ENCODE results near the gene COMMD7. TPM values are rescaled to one million over a fixed set of nuclear protein-coding genes. Genes with fewer than 3 reads are reported as not detected.
"Not testable (repeated sequence)": the region's sequence is repeated elsewhere in the genome, so short reads cannot be mapped to it uniquely, and the experiment has no call there.

The COMMD7 gene
- total RNA-seq, 1 experiment from 2014 or later, result 42.3 TPM

DNA sequence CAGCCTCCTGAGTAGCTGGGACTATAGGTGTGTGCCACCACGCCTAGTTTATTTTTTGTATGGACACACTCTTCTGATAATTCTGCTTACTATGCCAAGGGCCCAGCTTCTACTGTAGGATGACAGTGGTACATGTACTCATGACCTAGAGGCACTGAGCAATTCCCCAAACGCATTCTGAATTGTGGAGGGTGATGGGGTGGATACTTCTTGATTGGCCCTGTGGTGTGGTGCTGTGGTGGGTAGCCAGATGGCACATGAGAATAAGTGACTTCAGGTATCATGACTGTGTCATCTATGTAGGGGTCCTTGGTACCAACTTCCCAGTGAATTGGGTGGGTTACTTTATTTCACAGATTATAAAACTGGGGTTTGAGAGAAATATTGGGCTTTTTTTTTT, 30.0 kb upstream of the COMMD7 start:
- ChIA-PET POLR2A (ENCODE audit: unreplicated experiment) (no interaction called here), CTCF (interaction anchor here (0.6 to 0.7 kb wide), 4 partner anchors 30 to 152 kb away, joined by 5 to 16 read pairs (median 8); no protein-coding TSS in a partner anchor)
- Histone ChIP-seq H3K36me3 (ENCODE audit: low read depth) (no peaks in the 10 kb centered on the region), H4K20me1 (ENCODE audit: insufficient read depth) (no peaks in the 10 kb centered on the region), H3K79me2 (ENCODE audit: low read depth) (no peaks in the 10 kb centered on the region), H3K4me1 (replicated peaks; ENCODE audit: insufficient read depth) (no peaks in the 10 kb centered on the region), H2AFZ (no peak overlapping the region), H3K4me2 (no peak overlapping the region), H3F3A (ENCODE audit: insufficient read depth, low read depth) (peaks cover 6% of the 10 kb centered on the region; the same call in 1 of the 2 replicates), H3K4me3 (no peak overlapping the region), H3K27me3 (ENCODE audit: insufficient read depth, low read depth) (no peaks in the 10 kb centered on the region), H3K27ac (no peak overlapping the region), H3K9me2 (ENCODE audit: insufficient read depth) (no peaks in the 10 kb centered on the region), H3K9me3 (ENCODE audit: insufficient read depth, low read depth) (no peaks in the 10 kb centered on the region)
- BruUV-seq (replicated peaks), result no TSS peak
- DNase-seq, result no peak
- TF ChIP-seq, protein P1, sequence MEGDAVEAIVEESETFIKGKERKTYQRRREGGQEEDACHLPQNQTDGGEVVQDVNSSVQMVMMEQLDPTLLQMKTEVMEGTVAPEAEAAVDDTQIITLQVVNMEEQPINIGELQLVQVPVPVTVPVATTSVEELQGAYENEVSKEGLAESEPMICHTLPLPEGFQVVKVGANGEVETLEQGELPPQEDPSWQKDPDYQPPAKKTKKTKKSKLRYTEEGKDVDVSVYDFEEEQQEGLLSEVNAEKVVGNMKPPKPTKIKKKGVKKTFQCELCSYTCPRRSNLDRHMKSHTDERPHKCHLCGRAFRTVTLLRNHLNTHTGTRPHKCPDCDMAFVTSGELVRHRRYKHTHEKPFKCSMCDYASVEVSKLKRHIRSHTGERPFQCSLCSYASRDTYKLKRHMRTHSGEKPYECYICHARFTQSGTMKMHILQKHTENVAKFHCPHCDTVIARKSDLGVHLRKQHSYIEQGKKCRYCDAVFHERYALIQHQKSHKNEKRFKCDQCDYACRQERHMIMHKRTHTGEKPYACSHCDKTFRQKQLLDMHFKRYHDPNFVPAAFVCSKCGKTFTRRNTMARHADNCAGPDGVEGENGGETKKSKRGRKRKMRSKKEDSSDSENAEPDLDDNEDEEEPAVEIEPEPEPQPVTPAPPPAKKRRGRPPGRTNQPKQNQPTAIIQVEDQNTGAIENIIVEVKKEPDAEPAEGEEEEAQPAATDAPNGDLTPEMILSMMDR (conservative IDR thresholded peaks at IDR 0.05), result no peak
- TF ChIP-seq EZH2 (IDR thresholded peaks at IDR 0.05; ENCODE audit: low read depth), result no peak
- intact Hi-C loops (cut with micrococcal nuclease; ENCODE audit: unreplicated experiment), result no loop called here

DNA sequence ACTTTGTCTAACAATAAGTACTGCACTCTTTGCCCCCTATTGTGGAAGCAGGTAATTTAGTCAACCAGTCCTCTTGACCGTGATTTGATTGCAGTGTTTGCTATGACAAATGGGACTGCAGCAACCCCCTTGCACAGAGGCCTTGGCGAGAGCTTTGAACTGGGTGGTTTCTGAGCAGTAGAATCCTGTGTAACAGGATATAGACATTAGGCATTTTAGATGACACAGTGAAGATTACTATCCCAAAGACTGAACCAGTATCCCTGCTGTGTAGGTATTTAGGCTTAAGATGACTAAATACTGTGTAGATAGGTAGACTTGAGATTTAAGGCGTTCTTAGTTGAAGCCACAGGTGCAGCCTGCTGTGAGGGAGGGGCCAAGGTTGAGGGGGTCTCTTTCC, 28.8 kb upstream of the COMMD7 start:
- Histone ChIP-seq H3K36me3 (ENCODE audit: low read depth) (no peaks in the 10 kb centered on the region), H3K9me2 (ENCODE audit: insufficient read depth) (no peaks in the 10 kb centered on the region), H3K4me2 (no peak overlapping the region), H3K27ac (no peak overlapping the region), H3K4me1 (replicated peaks; ENCODE audit: insufficient read depth) (no peaks in the 10 kb centered on the region), H3F3A (ENCODE audit: insufficient read depth, low read depth) (peaks cover 6% of the 10 kb centered on the region; the same call in 1 of the 2 replicates), H3K9me3 (ENCODE audit: insufficient read depth, low read depth) (no peaks in the 10 kb centered on the region), H3K27me3 (ENCODE audit: insufficient read depth, low read depth) (no peaks in the 10 kb centered on the region), H2AFZ (no peak overlapping the region), H4K20me1 (ENCODE audit: insufficient read depth) (no peaks in the 10 kb centered on the region), H3K4me3 (no peak overlapping the region), H3K79me2 (ENCODE audit: low read depth) (no peaks in the 10 kb centered on the region)
- no TSS peak for BruUV-seq (replicated peaks)
- intact Hi-C loops (cut with micrococcal nuclease; ENCODE audit: unreplicated experiment), result no loop called here
- DNase-seq, result no peak
- ChIA-PET POLR2A (ENCODE audit: unreplicated experiment) (no interaction called here), CTCF (no interaction called here)
- TF ChIP-seq, protein P1 (conservative IDR thresholded peaks at IDR 0.05), result no peak
- TF ChIP-seq EZH2 (IDR thresholded peaks at IDR 0.05; ENCODE audit: low read depth), result no peak

DNA sequence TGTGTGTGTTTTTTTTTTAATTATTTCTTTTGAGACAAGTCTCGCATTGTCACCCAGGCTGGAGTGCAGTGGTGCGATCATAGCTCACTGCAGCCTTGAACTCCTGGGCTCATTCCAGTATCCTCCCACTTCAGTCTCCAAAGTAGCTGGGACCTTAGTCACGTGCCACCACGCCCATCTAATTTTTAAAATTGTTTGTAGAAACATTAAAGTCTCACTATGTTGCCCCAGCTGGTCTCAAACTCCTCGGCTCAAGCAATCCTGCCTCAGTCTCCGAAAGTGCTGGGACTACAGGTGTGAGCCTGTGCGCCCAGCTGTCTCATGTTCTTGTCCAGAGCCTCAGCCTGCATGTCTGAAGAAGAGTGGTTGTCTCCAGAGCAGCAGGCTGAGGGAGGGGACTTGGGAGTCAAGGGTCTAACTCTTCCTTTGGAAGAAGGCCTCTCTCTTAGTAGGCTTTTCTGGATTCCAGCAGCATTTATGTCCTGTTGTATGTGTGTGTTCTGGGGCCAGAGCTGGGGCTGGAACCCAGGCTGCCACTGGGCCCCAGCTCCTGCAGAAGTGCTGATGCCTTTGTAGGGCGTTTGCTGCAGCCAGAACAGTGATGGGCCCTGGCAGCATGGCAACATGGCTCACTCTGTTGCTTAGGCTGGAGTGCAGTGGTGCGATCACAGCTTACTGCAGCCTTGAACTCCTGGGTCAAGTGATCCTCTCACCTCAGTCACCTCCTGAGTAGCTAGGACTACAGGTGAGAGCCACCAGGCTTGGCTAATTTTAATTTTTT, 24.3 kb upstream of the COMMD7 start:
- H3K79me2 ChIP-seq (ENCODE audit: low read depth), result no peaks in the 10 kb centered on the region
- no peaks in the 10 kb centered on the region for H3K27me3 ChIP-seq (ENCODE audit: insufficient read depth, low read depth)
- POLR2A ChIA-PET (ENCODE audit: unreplicated experiment), result no interaction called here
- H3F3A ChIP-seq (ENCODE audit: insufficient read depth, low read depth), result peaks cover 6% of the 10 kb centered on the region; the same call in 1 of the 2 replicates
- DNase-seq, result no peak
- no peak for TF ChIP-seq EZH2 (IDR thresholded peaks at IDR 0.05; ENCODE audit: low read depth)
- H3K9me2 ChIP-seq (ENCODE audit: insufficient read depth), result no peaks in the 10 kb centered on the region
- H3K27ac ChIP-seq, result no peak overlapping the region
- peaks cover 7% of the 10 kb centered on the region; the same call in 1 of the 2 replicates for H3K4me1 ChIP-seq (replicated peaks; ENCODE audit: insufficient read depth)
- no peak overlapping the region for H3K4me2 ChIP-seq
- no peaks in the 10 kb centered on the region for H3K9me3 ChIP-seq (ENCODE audit: insufficient read depth, low read depth)
- intact Hi-C loops (cut with micrococcal nuclease; ENCODE audit: unreplicated experiment), result no loop called here
- H3K36me3 ChIP-seq (ENCODE audit: low read depth), result no peaks in the 10 kb centered on the region
- no peaks in the 10 kb centered on the region for H4K20me1 ChIP-seq (ENCODE audit: insufficient read depth)
- CTCF ChIA-PET, result no interaction called here
- no peak overlapping the region for H2AFZ ChIP-seq
- H3K4me3 ChIP-seq, result no peak overlapping the region
- no TSS peak for BruUV-seq (replicated peaks)

DNA sequence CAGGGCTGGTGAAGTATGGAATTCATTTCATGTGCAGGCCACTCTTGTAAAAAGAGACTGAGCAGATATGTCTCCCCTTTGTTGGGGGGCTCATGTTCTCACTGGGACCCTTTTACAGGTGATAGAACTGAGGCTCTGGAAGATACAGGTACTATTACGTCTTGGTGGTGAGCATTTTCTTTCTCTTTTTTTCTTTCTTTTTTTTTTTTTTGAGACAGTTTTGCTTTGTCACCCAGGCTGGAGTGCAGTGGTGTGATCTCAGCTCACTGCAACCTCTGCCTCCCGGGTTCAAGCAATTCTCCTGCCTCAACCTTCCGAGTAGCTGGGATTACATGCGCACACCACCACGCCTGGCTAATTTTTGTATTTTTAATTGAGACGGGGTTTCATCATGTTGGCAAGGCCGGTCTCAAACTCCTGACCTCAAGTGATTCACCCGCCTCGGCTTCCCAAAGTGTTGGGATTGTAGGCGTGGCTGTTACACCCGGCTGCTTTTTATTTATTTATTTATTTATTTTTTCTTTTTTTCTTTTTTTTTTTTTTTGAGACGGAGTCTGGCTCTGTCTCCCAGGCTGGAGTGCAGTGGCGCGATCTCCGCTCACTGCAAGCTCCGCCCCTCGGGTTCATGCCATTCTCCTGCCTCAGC, 22.1 kb upstream of the COMMD7 start:
- H3K4me3 ChIP-seq; DNase-seq; H3K4me1 ChIP-seq (replicated peaks; ENCODE audit: insufficient read depth); H4K20me1 ChIP-seq (ENCODE audit: insufficient read depth); H3K9me2 ChIP-seq (ENCODE audit: insufficient read depth); H3K27ac ChIP-seq; H3K79me2 ChIP-seq (ENCODE audit: low read depth); H3K27me3 ChIP-seq (ENCODE audit: insufficient read depth, low read depth); intact Hi-C loops (cut with micrococcal nuclease; ENCODE audit: unreplicated experiment); H3K36me3 ChIP-seq (ENCODE audit: low read depth); POLR2A ChIA-PET (ENCODE audit: unreplicated experiment); H3K4me2 ChIP-seq; H3K9me3 ChIP-seq (ENCODE audit: insufficient read depth, low read depth); H2AFZ ChIP-seq; BruUV-seq (replicated peaks): not testable (repeated sequence)
- CTCF ChIA-PET, result interaction anchor here (0.5 kb wide), 1 partner anchor 13 kb away, joined by 5 read pairs; no protein-coding TSS in a partner anchor
- H3F3A ChIP-seq (ENCODE audit: insufficient read depth, low read depth), result peaks cover 15% of the 10 kb centered on the region; the same call in 1 of the 2 replicates
